Common myeloid progenitor, CD34-positive (primary cell): ENCODE measurements around the gene ZDHHC8.

Experiments
- CTCF ChIA-PET: fragments of 350-600 bp; sonication (Branson Sonifier 250); formaldehyde crosslinking; loops from one replicate; lab custom pipeline; 2021; ENCODE audit warnings: antibody characterized with exemption; lab: Charles Lee
- POLR2A ChIA-PET: fragments of 350-600 bp; sonication (Branson Sonifier 250); formaldehyde crosslinking; loops from one replicate; lab custom pipeline; 2021; ENCODE audit warnings: antibody characterized with exemption; lab: Charles Lee
- DNase-seq, 3 donors: peaks; one replicate each; pipeline versions ENCODE4 v3.0.0 to v3.0.0-alpha.2; 2013
- H3K27ac ChIP-seq, 2 experiments: 1 replicate in 1 of 2; 2 replicates in 1 of 2; pipeline ENCODE4 v1.7.0; 2013; ENCODE audit warnings: inconsistent platforms in 2 of 2, low read length in 2 of 2, mild to moderate bottlenecking in 2 of 2, low read depth in 1 of 2, moderate library complexity in 1 of 2; ENCODE audit not compliant: severe bottlenecking in 2 of 2, insufficient read depth in 1 of 2, poor library complexity in 1 of 2
- H3K27me3 ChIP-seq, 5 experiments: replicated peaks in 2 of 5; 1 replicate in 3 of 5; 2 replicates in 2 of 5; pipeline versions ENCODE4 v1.6.1 to v1.7.0; 2013; ENCODE audit warnings: low read length in 4 of 5, mild to moderate bottlenecking in 2 of 5, moderate library complexity in 2 of 5, inconsistent platforms in 1 of 5; ENCODE audit not compliant: insufficient read depth in 5 of 5, control insufficient read depth in 4 of 5
- H3K36me3 ChIP-seq, 4 experiments: 1 replicate in 2 of 4; 2 replicates in 2 of 4; pipeline versions ENCODE4 v1.6.1 to v1.7.0; 2013; ENCODE audit warnings: low read length in 3 of 4, control low read depth in 1 of 4, mild to moderate bottlenecking in 1 of 4; ENCODE audit not compliant: control insufficient read depth in 4 of 4, insufficient read depth in 4 of 4
- H3K4me1 ChIP-seq, 4 experiments: 1 replicate in 3 of 4; 2 replicates in 1 of 4; pipeline versions ENCODE4 v1.6.1 to v1.7.1; 2013; ENCODE audit warnings: low read length in 3 of 4, mild to moderate bottlenecking in 3 of 4, control low read depth in 1 of 4, inconsistent platforms in 1 of 4, moderate library complexity in 1 of 4; ENCODE audit not compliant: control insufficient read depth in 4 of 4, insufficient read depth in 4 of 4; ENCODE audit errors: control extremely low read depth in 1 of 4
- H3K4me3 ChIP-seq, 7 experiments: 1 replicate in 4 of 7; 2 replicates in 3 of 7; pipeline versions ENCODE4 v1.5.1 to v1.7.0; 2013; ENCODE audit warnings: mild to moderate bottlenecking in 7 of 7, low read length in 6 of 7, moderate library complexity in 6 of 7, inconsistent platforms in 2 of 7, low read depth in 2 of 7, control low read depth in 1 of 7; ENCODE audit not compliant: insufficient read depth in 4 of 7, control insufficient read depth in 1 of 7; ENCODE audit errors: extremely low read depth in 1 of 7
- H3K9me3 ChIP-seq, 5 experiments: 1 replicate in 4 of 5; 2 replicates in 1 of 5; pipeline versions ENCODE4 v1.6.1 to v1.7.1; 2013; ENCODE audit warnings: low read length in 4 of 5, mild to moderate bottlenecking in 2 of 5, inconsistent platforms in 1 of 5, low read depth in 1 of 5, moderate library complexity in 1 of 5; ENCODE audit not compliant: control insufficient read depth in 4 of 5, insufficient read depth in 2 of 5; ENCODE audit errors: control extremely low read depth in 1 of 5
- WGBS: methylation state at CpG from one replicate; pipeline ENCODE4 v1.1.5; 2013; ENCODE audit not compliant: insufficient coverage; 5-methylcytosine and 5-hydroxymethylcytosine counted together

ZDHHC8 gene

DNA sequence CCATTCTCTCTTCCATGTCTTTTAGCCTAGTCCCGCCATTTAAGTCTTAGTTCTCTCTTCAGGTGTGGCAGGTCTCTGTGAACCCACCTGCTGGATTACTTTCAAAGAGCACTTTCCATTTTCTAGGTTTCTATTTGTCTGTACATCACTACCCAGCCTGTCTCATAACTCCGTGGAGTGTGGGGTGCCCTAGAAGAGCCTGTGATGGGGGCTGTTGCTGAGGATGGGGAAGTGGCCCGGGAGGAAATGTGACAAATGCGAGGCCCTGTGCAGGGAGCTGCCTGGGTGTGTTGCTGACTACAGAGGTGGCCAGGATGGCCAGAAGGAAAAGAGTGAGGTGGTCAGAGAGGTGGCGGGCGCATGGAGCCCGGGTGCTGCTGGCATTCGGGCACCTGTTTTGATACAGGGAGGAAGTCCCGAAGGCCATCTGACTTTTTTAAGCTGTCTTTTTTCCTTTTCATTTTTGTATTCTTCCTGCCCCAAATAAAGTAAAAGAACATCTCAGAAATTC lies 40.8 kb upstream of the ZDHHC8 start:
- POLR2A ChIA-PET, result no interaction called here
- WGBS, result 71% methylated on average over 8 of the region's 9 CpGs
- CTCF ChIA-PET, result interaction anchor here (1.0 to 1.7 kb wide), 2 partner anchors 10 to 21 kb away, joined by 3 to 5 read pairs; no protein-coding TSS in a partner anchor
- no peaks in the 10 kb centered on the region for H3K27me3 ChIP-seq
- no peak overlapping the region for H3K27ac ChIP-seq
- H3K36me3 ChIP-seq, result peaks cover 25 to 99% (median 83%) of the 10 kb centered on the region in 4 experiments
- H3K4me3 ChIP-seq, result no peak overlapping the region
- no peak for DNase-seq
- H3K9me3 ChIP-seq, result peaks cover 0 to 9% (median 2%) of the 10 kb centered on the region in 5 experiments
- peaks cover 0 to 7% (median 0%) of the 10 kb centered on the region in 4 experiments for H3K4me1 ChIP-seq

DNA sequence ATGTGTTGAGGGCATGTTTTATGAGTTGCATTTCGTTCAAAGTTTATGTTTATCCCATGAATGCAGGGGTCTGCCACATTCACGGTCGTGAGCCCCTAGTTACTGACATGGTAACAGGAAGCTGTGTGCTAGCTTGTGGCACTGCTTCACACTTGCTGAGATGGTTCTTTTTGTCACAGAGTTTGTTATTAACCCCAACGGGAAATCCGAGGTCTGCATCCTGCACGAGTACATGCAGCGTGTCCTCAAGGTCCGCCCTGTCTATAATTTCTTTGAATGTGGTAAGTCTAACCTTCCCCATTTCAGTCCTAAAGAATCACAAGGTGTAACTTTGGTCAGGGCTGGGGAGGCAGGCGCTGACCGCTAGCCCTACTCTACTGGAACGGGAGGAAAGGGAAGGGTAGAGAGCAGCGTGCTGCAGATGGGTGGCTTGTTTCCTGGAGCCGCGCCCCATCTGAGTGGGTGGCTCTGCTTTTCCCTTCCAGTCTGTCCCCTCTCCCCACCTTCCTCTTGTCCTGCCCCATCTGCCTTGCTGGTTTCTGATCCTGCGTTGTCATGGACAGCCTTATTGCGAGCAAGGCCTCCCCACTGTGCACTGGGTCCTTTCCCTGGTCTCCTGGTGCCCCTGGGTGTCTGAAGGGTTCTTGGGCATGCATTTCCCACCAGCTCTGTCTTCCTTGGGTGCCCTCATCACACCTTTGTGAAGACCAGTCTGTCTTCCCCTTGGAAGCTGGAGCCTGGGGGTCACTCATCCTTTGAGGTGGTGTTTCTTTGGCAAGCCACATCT lies 39.7 kb upstream of the ZDHHC8 start:
- Histone ChIP-seq H3K36me3 (peaks cover 36 to 99% (median 83%) of the 10 kb centered on the region in 4 experiments), H3K27me3 (no peaks in the 10 kb centered on the region), H3K27ac (no peak overlapping the region), H3K4me1 (peaks cover 0 to 7% (median 0%) of the 10 kb centered on the region in 4 experiments), H3K4me3 (no peak overlapping the region), H3K9me3 (peaks cover 0 to 10% (median 4%) of the 10 kb centered on the region in 5 experiments)
- ChIA-PET CTCF (interaction anchor here (1.7 kb wide), 1 partner anchor 20 kb away, joined by 5 read pairs; no protein-coding TSS in a partner anchor), POLR2A (interaction anchor here (0.6 kb wide), 1 partner anchor 65 kb away, joined by 3 read pairs; no protein-coding TSS in a partner anchor)
- DNase-seq, result no peak
- WGBS, result 97% methylated on average over 16 of the region's 16 CpGs

DNA sequence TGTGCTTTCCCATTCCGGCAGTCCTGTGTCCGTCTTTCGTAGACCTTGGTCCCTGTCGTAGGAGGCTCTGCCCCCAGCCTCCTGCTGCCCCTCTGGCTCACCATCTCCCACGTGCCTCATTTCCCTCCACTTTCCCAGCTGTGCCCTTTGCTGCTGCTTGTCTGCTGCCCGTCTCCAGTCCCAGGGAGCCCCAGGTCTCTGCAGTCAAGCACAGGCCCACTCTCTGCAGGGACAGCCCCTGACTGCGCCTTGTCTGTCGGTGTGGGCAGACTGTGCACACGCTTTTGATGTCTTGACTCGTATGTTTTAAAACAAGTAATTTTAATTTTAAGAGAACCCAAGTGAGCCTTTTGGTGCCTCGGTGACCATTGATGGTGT lies 39.1 kb upstream of the ZDHHC8 start:
- H3K27me3 ChIP-seq, result no peaks in the 10 kb centered on the region
- over 99% methylated on average over 11 of the region's 11 CpGs for WGBS
- CTCF ChIA-PET, result no interaction called here
- H3K4me1 ChIP-seq, result peaks cover 0 to 7% (median 0%) of the 10 kb centered on the region in 4 experiments
- peaks cover 40 to 99% (median 82%) of the 10 kb centered on the region in 4 experiments for H3K36me3 ChIP-seq
- no peak for DNase-seq
- H3K4me3 ChIP-seq, result no peak overlapping the region
- no peak overlapping the region for H3K27ac ChIP-seq
- POLR2A ChIA-PET, result interaction anchor here (0.6 kb wide), 1 partner anchor 66 kb away, joined by 3 read pairs; no protein-coding TSS in a partner anchor
- H3K9me3 ChIP-seq, result peaks cover 0 to 13% (median 4%) of the 10 kb centered on the region in 5 experiments

DNA sequence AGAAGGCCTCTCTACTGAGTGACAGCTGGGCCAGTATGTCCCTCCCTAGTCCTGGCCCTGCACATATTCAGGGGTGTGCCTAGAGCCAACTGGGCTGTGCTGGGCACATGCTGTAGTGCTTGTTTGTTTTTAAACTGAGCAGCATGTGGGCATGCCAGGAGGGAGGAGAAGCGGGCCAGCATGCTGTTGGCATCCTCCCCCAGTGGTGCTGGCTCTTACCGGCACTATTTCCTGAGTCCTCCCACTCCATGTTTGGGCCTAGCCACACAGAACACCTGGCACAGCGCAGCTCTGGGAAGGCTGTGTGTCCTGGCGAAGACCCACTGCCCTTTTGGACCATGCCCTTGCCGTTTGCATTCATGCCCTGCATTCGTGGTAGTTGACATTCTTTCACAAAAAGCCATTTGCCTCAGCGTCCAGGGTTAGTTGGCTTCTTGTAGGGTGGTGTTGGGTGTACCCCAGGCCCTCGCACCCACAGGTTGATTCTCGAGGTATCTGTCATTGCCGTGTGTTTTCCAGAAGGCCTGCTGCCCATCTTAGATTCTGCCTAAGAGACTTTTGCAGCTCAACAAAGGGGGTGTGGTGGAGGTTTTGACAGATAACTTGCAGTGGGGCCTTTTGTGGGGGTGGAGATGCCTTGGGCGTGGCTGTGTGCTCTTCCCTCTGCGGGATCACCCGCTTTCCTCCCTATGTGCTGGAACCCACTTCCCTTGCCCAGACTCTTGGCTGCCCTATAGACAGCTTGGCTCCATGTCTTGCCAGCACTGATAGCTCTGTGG lies 38.0 kb upstream of the ZDHHC8 start:
- H3K9me3 ChIP-seq, result peaks cover 0 to 13% (median 4%) of the 10 kb centered on the region in 5 experiments
- no peak for DNase-seq
- H3K4me3 ChIP-seq, result no peak overlapping the region
- H3K27me3 ChIP-seq, result no peaks in the 10 kb centered on the region
- peaks cover 36 to 95% (median 77%) of the 10 kb centered on the region in 4 experiments for H3K36me3 ChIP-seq
- ChIA-PET CTCF (interaction anchor here (0.7 kb wide), 1 partner anchor 15 kb away, joined by 3 read pairs; no protein-coding TSS in a partner anchor), POLR2A (no interaction called here)
- WGBS, result 98% methylated on average over 11 of the region's 13 CpGs
- H3K4me1 ChIP-seq, result peaks cover 0 to 7% (median 0%) of the 10 kb centered on the region in 4 experiments
- no peak overlapping the region for H3K27ac ChIP-seq

DNA sequence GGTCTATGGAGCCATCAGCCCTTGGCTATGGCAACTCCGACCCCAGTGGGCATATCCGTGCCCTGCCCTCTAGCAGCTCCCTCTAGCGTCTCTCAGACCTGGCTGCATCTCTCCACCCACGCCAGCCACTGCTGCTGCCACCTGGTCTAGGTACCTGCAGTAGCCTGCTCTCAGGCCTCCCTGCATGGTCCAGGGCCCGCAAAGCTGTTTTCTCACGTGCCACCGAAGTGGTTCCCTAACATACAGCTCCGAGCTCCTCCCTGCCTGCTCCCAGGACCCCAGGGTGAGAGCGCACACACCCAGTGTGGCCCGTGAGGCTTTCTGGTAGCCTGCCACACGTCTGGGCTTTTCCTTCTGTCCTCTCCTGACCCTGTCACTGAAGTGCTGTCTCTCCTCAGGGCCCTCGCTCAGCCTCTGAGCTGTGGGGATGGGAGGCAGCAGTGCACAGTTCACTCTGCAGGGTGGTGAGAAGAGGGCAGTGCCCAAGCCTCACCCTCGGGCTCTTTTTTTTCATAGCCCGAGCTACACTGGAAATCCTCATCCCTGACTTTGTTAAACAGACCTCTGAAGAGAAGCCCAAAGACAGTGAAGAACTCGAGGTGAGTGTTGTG lies 37.3 kb upstream of the ZDHHC8 start:
- Histone ChIP-seq H3K4me3 (no peak overlapping the region), H3K36me3 (peaks cover 40 to 95% (median 73%) of the 10 kb centered on the region in 4 experiments), H3K27ac (no peak overlapping the region), H3K4me1 (peaks cover 0 to 7% (median 0%) of the 10 kb centered on the region in 4 experiments), H3K9me3 (peaks cover 0 to 13% (median 4%) of the 10 kb centered on the region in 5 experiments), H3K27me3 (no peaks in the 10 kb centered on the region)
- ChIA-PET POLR2A (no interaction called here), CTCF (interaction anchor here (0.7 to 0.9 kb wide), 2 partner anchors 9 to 14 kb away, joined by 3 read pairs; no protein-coding TSS in a partner anchor)
- no peak for DNase-seq
- WGBS, result 97% methylated on average over 15 of the region's 15 CpGs

DNA sequence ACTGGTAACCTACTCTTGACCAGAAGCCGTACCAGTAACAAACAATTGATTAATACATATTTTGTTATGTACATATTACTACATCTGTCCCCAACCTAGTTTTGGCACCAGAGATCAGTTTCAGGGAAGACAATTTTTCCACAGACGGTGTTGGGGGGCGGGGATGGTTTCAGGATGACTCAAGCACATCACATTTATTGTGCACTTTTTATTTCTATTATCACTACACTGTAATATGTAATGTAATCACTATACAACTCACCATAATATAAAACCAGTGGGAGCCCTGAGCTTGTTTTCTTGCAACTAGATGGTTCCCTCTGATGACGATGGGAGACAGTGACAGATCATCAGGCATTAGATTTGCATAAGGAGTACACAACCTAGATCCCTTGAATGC lies 36.1 kb upstream of the ZDHHC8 start:
- H3K4me3 ChIP-seq, result no peak overlapping the region
- ChIA-PET POLR2A (no interaction called here), CTCF (interaction anchor here (0.6 to 3.0 kb wide), 2 partner anchors 9 to 15 kb away, joined by 3 to 7 read pairs; no protein-coding TSS in a partner anchor)
- H3K9me3 ChIP-seq, result peaks cover 0 to 13% (median 4%) of the 10 kb centered on the region in 5 experiments
- no peak for DNase-seq
- no peaks in the 10 kb centered on the region for H3K27me3 ChIP-seq
- H3K36me3 ChIP-seq, result peaks cover 39 to 93% (median 72%) of the 10 kb centered on the region in 4 experiments
- H3K4me1 ChIP-seq, result peaks cover 0 to 4% (median 0%) of the 10 kb centered on the region in 4 experiments
- no peak overlapping the region for H3K27ac ChIP-seq
- WGBS, result 100% methylated on average over 1 of the region's 4 CpGs
